Body of pancreas (tissue), 4 donors: Measurements from ENCODE around the gene KRT80.

Source experiments
- CTCF ChIP-seq, 7 experiments: fragments of 450-650 bp in 4 of 7; fragments of 200-600 bp in 3 of 7; sonication (generic) in 3 of 7; IDR thresholded peaks; one replicate each; pipeline ENCODE4 v1.5.1; 2016 to 2019; ENCODE audit warnings: antibody characterized with exemption in 7 of 7
- POLR2A ChIP-seq, 3 donors: fragments of 450-650 bp; IDR thresholded peaks; one replicate each; pipeline ENCODE4 v1.6.1; 2016; ENCODE audit warnings: antibody characterized with exemption in 3 of 3, mild to moderate bottlenecking in 2 of 3

- TF ChIP-seq CTCF (IDR thresholded peaks at IDR 0.05): no peak
- TF ChIP-seq POLR2A (IDR thresholded peaks at IDR 0.05): no peak
Measured at GRCh38 chr12:52218001-52218400, 26.2 kb upstream of the KRT80 start.
